Thyroid gland (tissue), 4 donors: ENCODE data around the gene ALG12. TPM values are rescaled to one million over a fixed set of nuclear protein-coding genes. Genes with fewer than 3 reads are reported as not detected.

Experiments
- DNase-seq, 2 donors: peaks; one replicate each; pipeline ENCODE4 v3.0.0-alpha.2; 2019
- H3K27ac ChIP-seq, 3 donors: fragments of 200-600 bp; sonication (generic); 1 replicate in 2 of 3; 2 replicates in 1 of 3; pipeline ENCODE4 v1.5.1; 2016 to 2019; ENCODE audit warnings: mild to moderate bottlenecking in 1 of 3, moderate library complexity in 1 of 3
- H3K27me3 ChIP-seq: fragments of 200-600 bp; sonication (generic); one replicate; pipeline ENCODE4 v1.5.1; 2019
- H3K36me3 ChIP-seq, 2 donors: fragments of 200-600 bp; sonication (generic); one replicate each; pipeline ENCODE4 v1.5.1; 2016 to 2019
- H3K4me1 ChIP-seq, 2 donors: fragments of 200-600 bp; sonication (generic); one replicate each; pipeline ENCODE4 v1.5.1; 2017 to 2019
- H3K4me3 ChIP-seq, 3 donors: fragments of 200-600 bp; sonication (generic); replicated peaks in 1 of 3; 1 replicate in 2 of 3; 2 replicates in 1 of 3; pipeline ENCODE4 v1.5.1; 2016; ENCODE audit warnings: mild to moderate bottlenecking in 1 of 3
- H3K9me3 ChIP-seq: fragments of 200-600 bp; sonication (generic); one replicate; pipeline ENCODE4 v1.5.1; 2017
- CTCF ChIP-seq, 6 experiments: fragments of 200-600 bp in 3 of 6; fragments of 450-650 bp in 3 of 6; sonication (generic) in 3 of 6; IDR thresholded peaks; one replicate each; pipeline ENCODE4 v1.5.1; 2016 to 2019; ENCODE audit warnings: antibody characterized with exemption in 6 of 6, mild to moderate bottlenecking in 2 of 6, inconsistent platforms in 1 of 6, moderate library complexity in 1 of 6
- POLR2A ChIP-seq, 2 donors: fragments of 450-650 bp; IDR thresholded peaks; one replicate each; pipeline ENCODE4 v1.6.1; 2017; ENCODE audit warnings: antibody characterized with exemption in 2 of 2, mild to moderate bottlenecking in 2 of 2, moderate library complexity in 1 of 2
- WGBS, 2 donors: methylation state at CpG; one replicate each; pipeline ENCODE4 v1.1.5; 2017; 5-methylcytosine and 5-hydroxymethylcytosine counted together
- intact Hi-C: fragments of 100-400 bp; cut with DNase I; formaldehyde crosslinking; loops from one replicate; pipeline ENCODE4 v1.15.1; 2023
- total RNA-seq, 4 donors: library from RNA; depleted of rRNA; stranded (reverse); fragments of >200 nt; gene quantifications; one replicate each; pipeline ENCODE4 v1.2.3, GENCODE V29; 2016

ALG12 gene
- total RNA-seq, 4 donors from 2014 or later, result 25.5 to 60.5 (median 52.2) TPM

- peak; percentile 22 to 29 for DNase-seq
- Histone ChIP-seq H3K4me1 (peaks cover 7 to 21% of the 10 kb centered on the region in 2 donors), H3K27ac (no peak overlapping the region), H3K4me3 (no peak overlapping the region), H3K36me3 (peaks cover 4 to 24% of the 10 kb centered on the region in 2 donors), H3K27me3 (no peaks in the 10 kb centered on the region), H3K9me3 (no peaks in the 10 kb centered on the region)
- WGBS, 2 donors, result 67 to 87% methylated on average over 14 of the region's 14 CpGs
- intact Hi-C loops, result no loop called here
- no peak for TF ChIP-seq CTCF (IDR thresholded peaks at IDR 0.05)
Measured at GRCh38 chr22:49887064-49887451, 31.2 kb downstream of the ALG12 start.

- DNase-seq, result no peak
- 94 to 98% methylated on average over 29 to 41 of the region's 41 CpGs for WGBS, 2 donors
- peaks cover 4 to 24% of the 10 kb centered on the region in 2 donors for H3K36me3 ChIP-seq
- H3K27me3 ChIP-seq, result no peaks in the 10 kb centered on the region
- H3K27ac ChIP-seq, result no peak overlapping the region
- TF ChIP-seq CTCF (IDR thresholded peaks at IDR 0.05) (no peak), POLR2A (IDR thresholded peaks at IDR 0.05) (no peak)
- intact Hi-C loops, result no loop called here
- peaks cover 7 to 21% of the 10 kb centered on the region in 2 donors for H3K4me1 ChIP-seq
- no peaks in the 10 kb centered on the region for H3K9me3 ChIP-seq
- H3K4me3 ChIP-seq, result no peak overlapping the region
Measured at GRCh38 chr22:49886346-49887063, 31.7 kb downstream of the ALG12 start.

- H3K27ac ChIP-seq, result no peak overlapping the region
- H3K4me1 ChIP-seq, result peaks cover 13 to 21% of the 10 kb centered on the region in 2 donors
- H3K36me3 ChIP-seq, result peaks cover 4 to 24% of the 10 kb centered on the region in 2 donors
- no peak overlapping the region for H3K4me3 ChIP-seq
- intact Hi-C loops, result no loop called here
- H3K9me3 ChIP-seq, result no peaks in the 10 kb centered on the region
- no peaks in the 10 kb centered on the region for H3K27me3 ChIP-seq
- no peak for DNase-seq
- TF ChIP-seq CTCF (IDR thresholded peaks at IDR 0.05) (no peak), POLR2A (IDR thresholded peaks at IDR 0.05) (no peak)
- 94 to 98% methylated on average over 14 to 29 of the region's 35 CpGs for WGBS, 2 donors
Measured at GRCh38 chr22:49885881-49886280, 32.4 kb downstream of the ALG12 start.

GRCh38 chr22:49885281-49885680 lies 33.0 kb downstream of the ALG12 start:
- no peak for TF ChIP-seq POLR2A (IDR thresholded peaks at IDR 0.05)
- no peak for TF ChIP-seq CTCF (IDR thresholded peaks at IDR 0.05)
- H3K27ac ChIP-seq, result no peak overlapping the region
- no peaks in the 10 kb centered on the region for H3K9me3 ChIP-seq
- H3K36me3 ChIP-seq, result peaks cover 4 to 24% of the 10 kb centered on the region in 2 donors
- 96 to 98% methylated on average over 13 to 17 of the region's 17 CpGs for WGBS, 2 donors
- no peak for DNase-seq
- intact Hi-C loops, result no loop called here
- peaks cover 13 to 25% of the 10 kb centered on the region in 2 donors for H3K4me1 ChIP-seq
- H3K4me3 ChIP-seq, result no peak overlapping the region
- H3K27me3 ChIP-seq, result no peaks in the 10 kb centered on the region

GRCh38 chr22:49884503-49885260 lies 33.6 kb downstream of the ALG12 start:
- H3K27me3 ChIP-seq, result no peaks in the 10 kb centered on the region
- H3K4me3 ChIP-seq, result no peak overlapping the region
- DNase-seq, result no peak
- H3K27ac ChIP-seq, result no peak overlapping the region
- WGBS, 2 donors, result 93 to 95% methylated on average over 25 to 31 of the region's 31 CpGs
- H3K36me3 ChIP-seq, result peaks cover 4 to 24% of the 10 kb centered on the region in 2 donors
- intact Hi-C loops, result no loop called here
- TF ChIP-seq POLR2A (IDR thresholded peaks at IDR 0.05) (no peak), CTCF (IDR thresholded peaks at IDR 0.05) (no peak)
- H3K9me3 ChIP-seq, result no peaks in the 10 kb centered on the region
- peaks cover 13 to 28% of the 10 kb centered on the region in 2 donors for H3K4me1 ChIP-seq
